CD8-positive, alpha-beta memory T cell (primary cell): ENCODE measurements around the gene PPCS. TPM values are rescaled to one million over a fixed set of nuclear protein-coding genes. Genes with fewer than 3 reads are reported as not detected.
A peak's percentile ranks its signal among the peaks of the same experiment; 100 is the strongest.
"Not testable (repeated sequence)": the region's sequence is repeated elsewhere in the genome, so short reads cannot be mapped to it uniquely, and the experiment has no call there.

Experiments used
- CTCF ChIA-PET: fragments of 350-600 bp; sonication (Branson Sonifier 250); formaldehyde crosslinking; loops from one replicate; lab custom pipeline; 2021; ENCODE audit warnings: antibody characterized with exemption; lab: Charles Lee
- POLR2A ChIA-PET: fragments of 350-600 bp; sonication (Branson Sonifier 250); formaldehyde crosslinking; loops from one replicate; lab custom pipeline; 2021; ENCODE audit warnings: antibody characterized with exemption; lab: Charles Lee
- DNase-seq, 5 donors: peaks; one replicate each; pipeline versions ENCODE4 v3.0.0 to v3.0.0-alpha.2; 2020 to 2022; ENCODE audit warnings: mixed read lengths in 1 of 5
- H3K27ac ChIP-seq: one replicate; pipeline ENCODE4 v1.7.0; 2013; ENCODE audit warnings: low read depth, mild to moderate bottlenecking, low read length, moderate library complexity
- H3K27me3 ChIP-seq: 2 replicates; pipeline ENCODE4 v1.7.0; 2013; ENCODE audit warnings: low read length, mild to moderate bottlenecking; ENCODE audit not compliant: insufficient read depth, poor library complexity, severe bottlenecking
- H3K36me3 ChIP-seq: 2 replicates; pipeline ENCODE4 v1.7.0; 2013; ENCODE audit warnings: mild to moderate bottlenecking, low read length, moderate library complexity; ENCODE audit not compliant: insufficient read depth
- H3K4me1 ChIP-seq: 2 replicates; pipeline ENCODE4 v1.7.0; 2013; ENCODE audit warnings: mild to moderate bottlenecking, low read length, moderate library complexity; ENCODE audit not compliant: insufficient read depth
- H3K4me3 ChIP-seq: 2 replicates; pipeline ENCODE4 v1.7.0; 2013; ENCODE audit warnings: mild to moderate bottlenecking, low read length
- H3K9me3 ChIP-seq: 2 replicates; pipeline ENCODE4 v1.7.0; 2013; ENCODE audit warnings: mild to moderate bottlenecking, low read length
- H3K27ac Mint-ChIP-seq, 8 donors: one replicate each; pipeline ENCODE4 v1.8.0; 2020 to 2021; ENCODE audit warnings: mixed read lengths in 8 of 8, mild to moderate bottlenecking in 6 of 8, inconsistent platforms in 3 of 8, moderate library complexity in 3 of 8
- H3K27me3 Mint-ChIP-seq, 2 donors: one replicate each; pipeline ENCODE4 v1.8.0; 2020 to 2021; ENCODE audit warnings: mixed read lengths in 2 of 2, mild to moderate bottlenecking in 1 of 2, moderate library complexity in 1 of 2
- H3K36me3 Mint-ChIP-seq, 3 donors: one replicate each; pipeline ENCODE4 v1.8.0; 2020 to 2021; ENCODE audit warnings: mixed read lengths in 3 of 3, inconsistent platforms in 1 of 3, mild to moderate bottlenecking in 1 of 3
- H3K4me1 Mint-ChIP-seq, 3 donors: one replicate each; pipeline ENCODE4 v1.8.0; 2020 to 2021; ENCODE audit warnings: mixed read lengths in 3 of 3, inconsistent platforms in 1 of 3, mild to moderate bottlenecking in 1 of 3
- H3K4me3 Mint-ChIP-seq, 7 donors: one replicate each; pipeline ENCODE4 v1.8.0; 2020 to 2021; ENCODE audit warnings: mixed read lengths in 7 of 7, mild to moderate bottlenecking in 6 of 7, moderate library complexity in 4 of 7, inconsistent platforms in 2 of 7
- H3K9me3 Mint-ChIP-seq, 5 donors: one replicate each; pipeline ENCODE4 v1.8.0; 2020 to 2022; ENCODE audit warnings: mixed read lengths in 5 of 5, mild to moderate bottlenecking in 3 of 5, moderate library complexity in 2 of 5, inconsistent platforms in 1 of 5
- polyA plus RNA-seq: library from polyadenylated mRNA; unstranded; fragments of 300-500 nt; fragmentation: Illumina TruSeq; gene quantifications from one replicate; pipeline ENCODE4 v1.2.3, GENCODE V29; 2021
- total RNA-seq, 2 experiments: library from RNA; stranded (reverse); gene quantifications; one replicate each; pipeline ENCODE4 v1.2.3, GENCODE V29; 2021

Gene PPCS
- total and polyA plus RNA-seq, 3 experiments from 2014 or later = 45.3 to 113 (median 45.7) TPM

- Histone ChIP-seq H3K9me3 (no peaks in the 10 kb centered on the region), H3K4me1 (no peaks in the 10 kb centered on the region), H3K27ac (no peak overlapping the region), H3K36me3 (peaks cover under 1% of the 10 kb centered on the region), H3K27me3 (no peaks in the 10 kb centered on the region), H3K4me3 (no peak overlapping the region)
- Mint-ChIP-seq H3K9me3 (no peaks in the 10 kb centered on the region), H3K27me3 (peaks cover 0 to 1% of the 10 kb centered on the region in 2 donors), H3K4me3 (no peak overlapping the region), H3K27ac (no peak overlapping the region), H3K4me1 (no peaks in the 10 kb centered on the region), H3K36me3 (peaks cover 0 to 13% (median 3%) of the 10 kb centered on the region in 3 donors)
- ChIA-PET CTCF (no interaction called here), POLR2A (no interaction called here)
- DNase-seq = no peak
Observed at GRCh38 chr1:42477775-42478174, 21.4 kb downstream of the PPCS start.

- peaks cover 3 to 19% (median 6%) of the 10 kb centered on the region in 3 donors for H3K36me3 Mint-ChIP-seq
Observed at GRCh38 chr1:42479621-42480020, 23.3 kb downstream of the PPCS start.

GRCh38 chr1:42480921-42481320 is 24.6 kb downstream of the PPCS start:
- Histone ChIP-seq H3K36me3 (peaks cover 4% of the 10 kb centered on the region), H3K27ac (no peak overlapping the region), H3K4me1 (no peaks in the 10 kb centered on the region), H3K9me3 (no peaks in the 10 kb centered on the region), H3K27me3 (no peaks in the 10 kb centered on the region), H3K4me3 (no peak overlapping the region)
- Mint-ChIP-seq H3K4me3 (no peak overlapping the region), H3K4me1 (no peaks in the 10 kb centered on the region), H3K36me3 (peaks cover 3 to 20% (median 6%) of the 10 kb centered on the region in 3 donors), H3K9me3 (no peaks in the 10 kb centered on the region), H3K27me3 (peaks cover 0 to 1% of the 10 kb centered on the region in 2 donors), H3K27ac (no peak overlapping the region)
- ChIA-PET POLR2A (no interaction called here), CTCF (no interaction called here)
- no peak for DNase-seq

More at GRCh38 chr1:42479621-42480020, 23.3 kb downstream of the PPCS start:
- DNase-seq = no peak
- no peak overlapping the region for H3K4me3 ChIP-seq
- no peaks in the 10 kb centered on the region for H3K27me3 ChIP-seq
- H3K4me3 Mint-ChIP-seq = no peak overlapping the region
- ChIA-PET POLR2A (no interaction called here), CTCF (no interaction called here)
- H3K27me3 Mint-ChIP-seq = peaks cover 0 to 1% of the 10 kb centered on the region in 2 donors
- no peak overlapping the region for H3K27ac ChIP-seq
- no peaks in the 10 kb centered on the region for H3K4me1 Mint-ChIP-seq
- H3K9me3 Mint-ChIP-seq = no peaks in the 10 kb centered on the region
- no peaks in the 10 kb centered on the region for H3K4me1 ChIP-seq
- H3K27ac Mint-ChIP-seq = peak overlapping the region in 1 of 8 donors; percentile 82
- no peaks in the 10 kb centered on the region for H3K9me3 ChIP-seq
- H3K36me3 ChIP-seq = peaks cover 4% of the 10 kb centered on the region

GRCh38 chr1:42482635-42483153 is 26.4 kb downstream of the PPCS start:
- Histone ChIP-seq H3K4me3 (no peak overlapping the region), H3K27me3 (no peaks in the 10 kb centered on the region), H3K36me3 (peaks cover 4% of the 10 kb centered on the region), H3K4me1 (no peaks in the 10 kb centered on the region), H3K9me3 (no peaks in the 10 kb centered on the region), H3K27ac (no peak overlapping the region)
- Mint-ChIP-seq H3K9me3 (no peaks in the 10 kb centered on the region), H3K27me3 (peaks cover 0 to 1% of the 10 kb centered on the region in 2 donors), H3K4me3 (no peak overlapping the region), H3K36me3 (peaks cover 3 to 20% (median 9%) of the 10 kb centered on the region in 3 donors), H3K4me1 (no peaks in the 10 kb centered on the region), H3K27ac (peak overlapping the region in 2 of 8 donors; percentile 0 to 11)
- ChIA-PET POLR2A (no interaction called here), CTCF (no interaction called here)
- DNase-seq = no peak

GRCh38 chr1:42484382-42484781 is 28.0 kb downstream of the PPCS start:
- no peak for DNase-seq

GRCh38 chr1:42490237-42490636 is 33.9 kb downstream of the PPCS start:
- no peak overlapping the region for H3K4me3 ChIP-seq
- DNase-seq = no peak
- H3K9me3 ChIP-seq = no peaks in the 10 kb centered on the region
- Mint-ChIP-seq H3K27ac (no peak overlapping the region), H3K36me3 (peaks cover 10 to 26% (median 11%) of the 10 kb centered on the region in 3 donors), H3K4me1 (no peaks in the 10 kb centered on the region), H3K4me3 (no peak overlapping the region), H3K27me3 (no peaks in the 10 kb centered on the region), H3K9me3 (peaks cover 0 to 5% (median 2%) of the 10 kb centered on the region in 5 donors)
- no peaks in the 10 kb centered on the region for H3K4me1 ChIP-seq
- H3K36me3 ChIP-seq = no peaks in the 10 kb centered on the region
- H3K27ac ChIP-seq = no peak overlapping the region
- ChIA-PET CTCF (no interaction called here), POLR2A (no interaction called here)
- no peaks in the 10 kb centered on the region for H3K27me3 ChIP-seq

More at GRCh38 chr1:42484382-42484781, 28.0 kb downstream of the PPCS start:
- no peak overlapping the region for H3K4me3 ChIP-seq
- ChIA-PET CTCF (no interaction called here), POLR2A (no interaction called here)
- H3K27me3 Mint-ChIP-seq = peaks cover 0 to 1% of the 10 kb centered on the region in 2 donors
- no peaks in the 10 kb centered on the region for H3K4me1 Mint-ChIP-seq
- H3K36me3 ChIP-seq = peaks cover 4% of the 10 kb centered on the region
- H3K4me3 Mint-ChIP-seq = no peak overlapping the region
- H3K9me3 Mint-ChIP-seq = no peaks in the 10 kb centered on the region
- no peaks in the 10 kb centered on the region for H3K27me3 ChIP-seq
- no peak overlapping the region for H3K27ac ChIP-seq
- H3K4me1 ChIP-seq = no peaks in the 10 kb centered on the region
- peaks cover 3 to 20% (median 9%) of the 10 kb centered on the region in 3 donors for H3K36me3 Mint-ChIP-seq
- H3K9me3 ChIP-seq = no peaks in the 10 kb centered on the region
- no peak overlapping the region for H3K27ac Mint-ChIP-seq

GRCh38 chr1:42502031-42502430 is 45.7 kb downstream of the PPCS start:
- H3K4me3 ChIP-seq, H3K9me3 ChIP-seq, H3K36me3 ChIP-seq, H3K4me1 Mint-ChIP-seq, H3K27ac ChIP-seq, CTCF ChIA-PET, H3K27me3 Mint-ChIP-seq, DNase-seq, H3K27ac Mint-ChIP-seq, H3K4me3 Mint-ChIP-seq, POLR2A ChIA-PET, H3K27me3 ChIP-seq, H3K4me1 ChIP-seq: not testable (repeated sequence)
- peaks cover 22 to 54% (median 50%) of the 10 kb centered on the region in 3 donors for H3K36me3 Mint-ChIP-seq
- H3K9me3 Mint-ChIP-seq = peaks cover 23 to 41% (median 39%) of the 10 kb centered on the region in 5 donors

GRCh38 chr1:42504535-42505128 is 48.3 kb downstream of the PPCS start:
- no peak overlapping the region for H3K27ac ChIP-seq
- Mint-ChIP-seq H3K27ac (no peak overlapping the region), H3K9me3 (peaks cover 33 to 59% (median 56%) of the 10 kb centered on the region in 5 donors), H3K4me3 (no peak overlapping the region), H3K4me1 (no peaks in the 10 kb centered on the region), H3K27me3 (peaks cover 0 to 2% of the 10 kb centered on the region in 2 donors), H3K36me3 (peaks cover 23 to 72% (median 64%) of the 10 kb centered on the region in 3 donors)
- H3K4me1 ChIP-seq = no peaks in the 10 kb centered on the region
- POLR2A ChIA-PET = no interaction called here
- no peaks in the 10 kb centered on the region for H3K27me3 ChIP-seq
- H3K36me3 ChIP-seq = no peaks in the 10 kb centered on the region
- CTCF ChIA-PET = no interaction called here
- no peak overlapping the region for H3K4me3 ChIP-seq
- no peak for DNase-seq
- no peaks in the 10 kb centered on the region for H3K9me3 ChIP-seq
